GM12875 (cell line): Measurements from ENCODE around the gene IQUB.

ENCODE experiments used
- H3K4me3 ChIP-seq: one replicate; pipeline ENCODE4 v1.5.1; 2011; ENCODE audit warnings: low read depth, low read length, control low read depth
- CTCF ChIP-seq: IDR thresholded peaks from 2 replicates; pipeline ENCODE4 v1.5.1; 2011; ENCODE audit warnings: low read depth, mild to moderate bottlenecking, control low read depth, inconsistent platforms, low read length, moderate library complexity, borderline replicate concordance; ENCODE audit not compliant: insufficient read depth

Gene IQUB

DNA sequence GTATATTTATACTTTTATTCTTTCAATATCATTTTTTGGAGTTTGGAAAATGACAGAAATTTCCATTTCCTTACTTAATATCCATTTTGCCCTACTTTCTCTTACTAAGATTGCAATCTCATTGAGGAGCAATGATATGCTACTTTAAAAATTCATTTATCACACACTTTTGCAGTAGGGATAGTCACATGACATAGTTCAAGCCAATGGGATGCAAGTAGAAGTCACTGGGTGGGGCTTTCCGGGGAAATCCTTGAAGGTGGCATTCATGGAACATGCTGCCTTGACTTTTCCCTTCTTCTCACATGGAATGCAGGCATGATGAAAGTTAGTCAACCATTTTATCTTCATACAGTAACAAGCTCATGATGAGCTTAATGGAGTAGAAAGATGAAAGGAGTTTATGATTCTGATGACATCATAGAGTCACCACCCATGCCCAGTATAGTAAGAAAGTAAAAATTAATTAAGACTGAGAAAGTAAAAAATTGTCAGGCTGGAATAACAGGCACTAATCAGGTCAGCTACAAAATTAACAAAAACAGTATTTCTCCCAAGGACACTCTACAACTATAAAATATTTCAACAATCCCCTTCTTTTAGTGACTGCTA, 33.4 kb downstream of the IQUB start:
- H3K4me3 ChIP-seq = no peak overlapping the region
- TF ChIP-seq CTCF = no peak

GRCh38 chr7:123499211-123499970, 35.0 kb downstream of the IQUB start:
- TF ChIP-seq CTCF = no peak
- H3K4me3 ChIP-seq = no peak overlapping the region

- no peak for TF ChIP-seq CTCF
- H3K4me3 ChIP-seq = no peak overlapping the region
Observed at GRCh38 chr7:123498601-123499000, 35.8 kb downstream of the IQUB start.

- no peak for TF ChIP-seq CTCF
- H3K4me3 ChIP-seq = no peak overlapping the region
Observed at GRCh38 chr7:123498031-123498430, 36.4 kb downstream of the IQUB start.

GRCh38 chr7:123494193-123494796, 40.1 kb downstream of the IQUB start:
- peak; percentile 29; the same call in 1 of the 2 replicates for TF ChIP-seq CTCF
- H3K4me3 ChIP-seq = no peak overlapping the region

DNA sequence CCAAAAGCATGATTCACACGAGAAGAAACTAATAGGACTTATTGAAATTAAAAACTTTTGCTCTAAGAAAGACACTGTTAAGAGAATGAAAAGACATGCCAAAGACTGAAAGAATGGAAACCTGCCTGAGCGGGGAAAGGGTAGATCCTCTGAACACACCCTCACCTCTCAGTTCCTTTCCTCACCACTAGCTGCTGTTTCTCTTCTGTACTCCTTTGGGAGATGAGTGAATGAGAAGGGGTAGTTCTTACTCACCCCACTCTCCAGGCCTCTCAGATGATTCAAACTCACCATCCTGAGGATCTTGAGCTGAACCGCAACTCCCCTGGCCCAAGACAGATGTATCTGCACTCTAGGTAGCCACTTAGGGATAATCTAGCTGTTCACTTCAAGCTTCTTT, 41.9 kb downstream of the IQUB start:
- no peak for TF ChIP-seq CTCF
- H3K4me3 ChIP-seq = no peak overlapping the region
